ENCODE data around the gene ZNF652. TPM values are rescaled to one million over a fixed set of nuclear protein-coding genes. Genes with fewer than 3 reads are reported as not detected.
"Not testable (repeated sequence)": the region's sequence is repeated elsewhere in the genome, so short reads cannot be mapped to it uniquely, and the experiment has no call there.

ZNF652 gene
- total and polyA plus RNA-seq, 2 donors: 17.8 to 32.0 TPM

GRCh38 chr17:49278076-49278475 is 84.0 kb downstream of the ZNF652 start:
- no peaks in the 10 kb centered on the region for H3K36me3 ChIP-seq (ENCODE audit: control insufficient read depth in 2 of 2, insufficient read depth in 2 of 2, low read length in 1 of 2)
- no peaks in the 10 kb centered on the region for H3K9me3 ChIP-seq (ENCODE audit: control insufficient read depth in 2 of 2, insufficient read depth in 1 of 2, low read length in 1 of 2)
- H3K27ac ChIP-seq (ENCODE audit: low read depth in 1 of 2, low read length in 1 of 2): no peak overlapping the region
- no peaks in the 10 kb centered on the region for H3K4me1 ChIP-seq (ENCODE audit: control insufficient read depth in 2 of 2, insufficient read depth in 2 of 2, low read length in 2 of 2)
- no peaks in the 10 kb centered on the region for H3K27me3 ChIP-seq (ENCODE audit: control insufficient read depth in 2 of 2, insufficient read depth in 1 of 2, low read length in 1 of 2)
- DNase-seq (ENCODE audit: low read depth in 6 of 9, low spot score in 9 of 9): no peak
- no peak overlapping the region for H3K4me3 ChIP-seq (ENCODE audit: low read length in 2 of 2)
- WGBS: 85% methylated on average over 3 of the region's 3 CpGs

GRCh38 chr17:49277638-49278037 is 84.4 kb downstream of the ZNF652 start:
- H3K9me3 ChIP-seq (ENCODE audit: control insufficient read depth in 2 of 2, insufficient read depth in 1 of 2, low read length in 1 of 2): no peaks in the 10 kb centered on the region
- H3K4me1 ChIP-seq (ENCODE audit: control insufficient read depth in 2 of 2, insufficient read depth in 2 of 2, low read length in 2 of 2): no peaks in the 10 kb centered on the region
- 99% methylated on average over 13 of the region's 13 CpGs for WGBS
- no peaks in the 10 kb centered on the region for H3K36me3 ChIP-seq (ENCODE audit: control insufficient read depth in 2 of 2, insufficient read depth in 2 of 2, low read length in 1 of 2)
- H3K27ac ChIP-seq (ENCODE audit: low read depth in 1 of 2, low read length in 1 of 2): no peak overlapping the region
- H3K4me3 ChIP-seq (ENCODE audit: low read length in 2 of 2): no peak overlapping the region
- H3K27me3 ChIP-seq (ENCODE audit: control insufficient read depth in 2 of 2, insufficient read depth in 1 of 2, low read length in 1 of 2): no peaks in the 10 kb centered on the region
- DNase-seq (ENCODE audit: low read depth in 6 of 9, low spot score in 9 of 9): no peak

- WGBS: 97% methylated on average over 12 of the region's 12 CpGs
- not testable (repeated sequence) for H3K4me3 ChIP-seq (ENCODE audit: low read length in 2 of 2); DNase-seq (ENCODE audit: low read depth in 6 of 9, low spot score in 9 of 9); H3K9me3 ChIP-seq (ENCODE audit: control insufficient read depth in 2 of 2, insufficient read depth in 1 of 2, low read length in 1 of 2); H3K36me3 ChIP-seq (ENCODE audit: control insufficient read depth in 2 of 2, insufficient read depth in 2 of 2, low read length in 1 of 2); H3K27me3 ChIP-seq (ENCODE audit: control insufficient read depth in 2 of 2, insufficient read depth in 1 of 2, low read length in 1 of 2); H3K27ac ChIP-seq (ENCODE audit: low read depth in 1 of 2, low read length in 1 of 2); H3K4me1 ChIP-seq (ENCODE audit: control insufficient read depth in 2 of 2, insufficient read depth in 2 of 2, low read length in 2 of 2)
Observed at GRCh38 chr17:49275981-49276380, 86.1 kb downstream of the ZNF652 start.

- Histone ChIP-seq H3K36me3 (ENCODE audit: control insufficient read depth in 2 of 2, insufficient read depth in 2 of 2, low read length in 1 of 2) (no peaks in the 10 kb centered on the region), H3K27me3 (ENCODE audit: control insufficient read depth in 2 of 2, insufficient read depth in 1 of 2, low read length in 1 of 2) (no peaks in the 10 kb centered on the region)
- no peak for DNase-seq (ENCODE audit: low read depth in 6 of 9, low spot score in 9 of 9)
Observed at GRCh38 chr17:49269356-49269755, 92.7 kb downstream of the ZNF652 start.

GRCh38 chr17:49267912-49268311 is 94.1 kb downstream of the ZNF652 start:
- H3K27ac ChIP-seq (ENCODE audit: low read depth in 1 of 2, low read length in 1 of 2): no peak overlapping the region
- no peaks in the 10 kb centered on the region for H3K36me3 ChIP-seq (ENCODE audit: control insufficient read depth in 2 of 2, insufficient read depth in 2 of 2, low read length in 1 of 2)
- no peaks in the 10 kb centered on the region for H3K9me3 ChIP-seq (ENCODE audit: control insufficient read depth in 2 of 2, insufficient read depth in 1 of 2, low read length in 1 of 2)
- H3K4me3 ChIP-seq (ENCODE audit: low read length in 2 of 2): no peak overlapping the region
- H3K4me1 ChIP-seq (ENCODE audit: control insufficient read depth in 2 of 2, insufficient read depth in 2 of 2, low read length in 2 of 2): no peaks in the 10 kb centered on the region
- DNase-seq (ENCODE audit: low read depth in 6 of 9, low spot score in 9 of 9): no peak
- WGBS: 88% methylated on average over 3 of the region's 3 CpGs
- H3K27me3 ChIP-seq (ENCODE audit: control insufficient read depth in 2 of 2, insufficient read depth in 1 of 2, low read length in 1 of 2): no peaks in the 10 kb centered on the region

More at GRCh38 chr17:49269356-49269755, 92.7 kb downstream of the ZNF652 start:
- WGBS: 95% methylated on average over 5 of the region's 5 CpGs
- H3K4me3 ChIP-seq (ENCODE audit: low read length in 2 of 2): no peak overlapping the region
- no peak overlapping the region for H3K27ac ChIP-seq (ENCODE audit: low read depth in 1 of 2, low read length in 1 of 2)
- H3K9me3 ChIP-seq (ENCODE audit: control insufficient read depth in 2 of 2, insufficient read depth in 1 of 2, low read length in 1 of 2): no peaks in the 10 kb centered on the region
- H3K4me1 ChIP-seq (ENCODE audit: control insufficient read depth in 2 of 2, insufficient read depth in 2 of 2, low read length in 2 of 2): no peaks in the 10 kb centered on the region

GRCh38 chr17:49266233-49266632 is 95.8 kb downstream of the ZNF652 start:
- peaks cover 1 to 11% of the 10 kb centered on the region in 2 donors for H3K27me3 ChIP-seq (ENCODE audit: control insufficient read depth in 2 of 2, insufficient read depth in 1 of 2, low read length in 1 of 2)
- H3K27ac ChIP-seq (ENCODE audit: low read depth in 1 of 2, low read length in 1 of 2): no peak overlapping the region
- no peaks in the 10 kb centered on the region for H3K36me3 ChIP-seq (ENCODE audit: control insufficient read depth in 2 of 2, insufficient read depth in 2 of 2, low read length in 1 of 2)
- H3K4me3 ChIP-seq (ENCODE audit: low read length in 2 of 2): no peak overlapping the region
- H3K9me3 ChIP-seq (ENCODE audit: control insufficient read depth in 2 of 2, insufficient read depth in 1 of 2, low read length in 1 of 2): no peaks in the 10 kb centered on the region
- WGBS: 95% methylated on average over 2 of the region's 2 CpGs
- peak in 1 of 9 donors; percentile 6 for DNase-seq (ENCODE audit: low read depth in 6 of 9, low spot score in 9 of 9)
- no peaks in the 10 kb centered on the region for H3K4me1 ChIP-seq (ENCODE audit: control insufficient read depth in 2 of 2, insufficient read depth in 2 of 2, low read length in 2 of 2)

GRCh38 chr17:49261540-49261939 is 100.5 kb downstream of the ZNF652 start:
- not testable (repeated sequence) for H3K4me1 ChIP-seq (ENCODE audit: control insufficient read depth in 2 of 2, insufficient read depth in 2 of 2, low read length in 2 of 2); H3K4me3 ChIP-seq (ENCODE audit: low read length in 2 of 2); H3K27ac ChIP-seq (ENCODE audit: low read depth in 1 of 2, low read length in 1 of 2); H3K9me3 ChIP-seq (ENCODE audit: control insufficient read depth in 2 of 2, insufficient read depth in 1 of 2, low read length in 1 of 2); H3K36me3 ChIP-seq (ENCODE audit: control insufficient read depth in 2 of 2, insufficient read depth in 2 of 2, low read length in 1 of 2); DNase-seq (ENCODE audit: low read depth in 6 of 9, low spot score in 9 of 9)
- peaks cover 23 to 47% of the 10 kb centered on the region in 2 donors for H3K27me3 ChIP-seq (ENCODE audit: control insufficient read depth in 2 of 2, insufficient read depth in 1 of 2, low read length in 1 of 2)
- 94% methylated on average over 9 of the region's 9 CpGs for WGBS

GRCh38 chr17:49260817-49261291 is 101.2 kb downstream of the ZNF652 start:
- Histone ChIP-seq H3K27ac (ENCODE audit: low read depth in 1 of 2, low read length in 1 of 2) (no peak overlapping the region), H3K36me3 (ENCODE audit: control insufficient read depth in 2 of 2, insufficient read depth in 2 of 2, low read length in 1 of 2) (no peaks in the 10 kb centered on the region), H3K9me3 (ENCODE audit: control insufficient read depth in 2 of 2, insufficient read depth in 1 of 2, low read length in 1 of 2) (no peaks in the 10 kb centered on the region), H3K4me1 (ENCODE audit: control insufficient read depth in 2 of 2, insufficient read depth in 2 of 2, low read length in 2 of 2) (peaks cover 4 to 9% of the 10 kb centered on the region in 2 donors), H3K4me3 (ENCODE audit: low read length in 2 of 2) (peak overlapping the region in 1 of 2 donors; percentile 48), H3K27me3 (ENCODE audit: control insufficient read depth in 2 of 2, insufficient read depth in 1 of 2, low read length in 1 of 2) (peaks cover 23 to 47% of the 10 kb centered on the region in 2 donors)
- no peak for DNase-seq (ENCODE audit: low read depth in 6 of 9, low spot score in 9 of 9)
- WGBS: 56% methylated on average over 11 of the region's 11 CpGs

GRCh38 chr17:49260011-49260816 is 101.8 kb downstream of the ZNF652 start:
- peak overlapping the region in 1 of 2 donors; percentile 48 for H3K4me3 ChIP-seq (ENCODE audit: low read length in 2 of 2)
- peaks cover 4 to 9% of the 10 kb centered on the region in 2 donors for H3K4me1 ChIP-seq (ENCODE audit: control insufficient read depth in 2 of 2, insufficient read depth in 2 of 2, low read length in 2 of 2)
- 2% methylated on average over 77 of the region's 77 CpGs for WGBS
- H3K36me3 ChIP-seq (ENCODE audit: control insufficient read depth in 2 of 2, insufficient read depth in 2 of 2, low read length in 1 of 2): no peaks in the 10 kb centered on the region
- no peaks in the 10 kb centered on the region for H3K9me3 ChIP-seq (ENCODE audit: control insufficient read depth in 2 of 2, insufficient read depth in 1 of 2, low read length in 1 of 2)
- H3K27me3 ChIP-seq (ENCODE audit: control insufficient read depth in 2 of 2, insufficient read depth in 1 of 2, low read length in 1 of 2): peaks cover 23 to 47% of the 10 kb centered on the region in 2 donors
- H3K27ac ChIP-seq (ENCODE audit: low read depth in 1 of 2, low read length in 1 of 2): no peak overlapping the region
- DNase-seq (ENCODE audit: low read depth in 6 of 9, low spot score in 9 of 9): peak in 1 of 9 donors; percentile 21

All from thymus (tissue), 11 donors.